PFSK-1 (cell line): ENCODE results near the gene BBIP1.

Experiments
- FOXP2 ChIP-seq: optimal IDR thresholded peaks from 2 replicates; pipeline ENCODE3; 2011; ENCODE audit warnings: borderline replicate concordance, control low read depth, inconsistent platforms; ENCODE audit not compliant: insufficient read depth; ENCODE audit errors: extremely low read length, extremely low read depth
- POLR2AphosphoS5 ChIP-seq: IDR thresholded peaks from 2 replicates; pipeline ENCODE4 v1.6.1; 2012; ENCODE audit warnings: low read depth, mild to moderate bottlenecking, control low read depth, low read length, moderate library complexity
- REST ChIP-seq, 2 experiments: IDR thresholded peaks; 2 replicates each; pipeline versions ENCODE4 v1.6.1 to v1.8.0; 2011 to 2012; ENCODE audit warnings: low read depth in 2 of 2, low read length in 2 of 2, control low read depth in 1 of 2, inconsistent platforms in 1 of 2, mild to moderate bottlenecking in 1 of 2, moderate library complexity in 1 of 2; ENCODE audit not compliant: insufficient read depth in 1 of 2
- SIN3A ChIP-seq: IDR thresholded peaks from 2 replicates; pipeline ENCODE4 v1.6.1; 2012; ENCODE audit warnings: mild to moderate bottlenecking, low read length, moderate library complexity, borderline replicate concordance; ENCODE audit not compliant: insufficient read depth
- TAF1 ChIP-seq: IDR thresholded peaks from 2 replicates; pipeline ENCODE4 v1.6.1; 2012; ENCODE audit warnings: low read length, control low read depth, borderline replicate concordance; ENCODE audit not compliant: insufficient read depth

Gene BBIP1

GRCh38 chr10:110893559-110894179, 25.3 kb downstream of the BBIP1 start:
- no peak for TF ChIP-seq SIN3A
- no peak for TF ChIP-seq TAF1
- TF ChIP-seq FOXP2 = no peak
- TF ChIP-seq REST (IDR thresholded peaks at IDR 0.05; ENCODE audit: insufficient read depth in 1 of 2, low read depth in 2 of 2, low read length in 2 of 2) = no peak
- TF ChIP-seq POLR2AphosphoS5 = no peak

GRCh38 chr10:110892602-110893288, 26.2 kb downstream of the BBIP1 start:
- TF ChIP-seq FOXP2 (no peak), TAF1 (no peak), REST (IDR thresholded peaks at IDR 0.05; ENCODE audit: insufficient read depth in 1 of 2, low read depth in 2 of 2, low read length in 2 of 2) (no peak), POLR2AphosphoS5 (no peak), SIN3A (no peak)

GRCh38 chr10:110887560-110887959, 31.4 kb downstream of the BBIP1 start:
- TF ChIP-seq SIN3A (no peak), POLR2AphosphoS5 (no peak), FOXP2 (no peak), TAF1 (no peak), REST (IDR thresholded peaks at IDR 0.05; ENCODE audit: insufficient read depth in 1 of 2, low read depth in 2 of 2, low read length in 2 of 2) (no peak)

GRCh38 chr10:110885932-110886674, 32.9 kb downstream of the BBIP1 start:
- TF ChIP-seq SIN3A = no peak
- TF ChIP-seq REST (IDR thresholded peaks at IDR 0.05; ENCODE audit: insufficient read depth in 1 of 2, low read depth in 2 of 2, low read length in 2 of 2) = no peak
- TF ChIP-seq FOXP2 = no peak
- no peak for TF ChIP-seq POLR2AphosphoS5
- TF ChIP-seq TAF1 = no peak
